ENCODE results near the gene TBX2.

TBX2 gene

DNA sequence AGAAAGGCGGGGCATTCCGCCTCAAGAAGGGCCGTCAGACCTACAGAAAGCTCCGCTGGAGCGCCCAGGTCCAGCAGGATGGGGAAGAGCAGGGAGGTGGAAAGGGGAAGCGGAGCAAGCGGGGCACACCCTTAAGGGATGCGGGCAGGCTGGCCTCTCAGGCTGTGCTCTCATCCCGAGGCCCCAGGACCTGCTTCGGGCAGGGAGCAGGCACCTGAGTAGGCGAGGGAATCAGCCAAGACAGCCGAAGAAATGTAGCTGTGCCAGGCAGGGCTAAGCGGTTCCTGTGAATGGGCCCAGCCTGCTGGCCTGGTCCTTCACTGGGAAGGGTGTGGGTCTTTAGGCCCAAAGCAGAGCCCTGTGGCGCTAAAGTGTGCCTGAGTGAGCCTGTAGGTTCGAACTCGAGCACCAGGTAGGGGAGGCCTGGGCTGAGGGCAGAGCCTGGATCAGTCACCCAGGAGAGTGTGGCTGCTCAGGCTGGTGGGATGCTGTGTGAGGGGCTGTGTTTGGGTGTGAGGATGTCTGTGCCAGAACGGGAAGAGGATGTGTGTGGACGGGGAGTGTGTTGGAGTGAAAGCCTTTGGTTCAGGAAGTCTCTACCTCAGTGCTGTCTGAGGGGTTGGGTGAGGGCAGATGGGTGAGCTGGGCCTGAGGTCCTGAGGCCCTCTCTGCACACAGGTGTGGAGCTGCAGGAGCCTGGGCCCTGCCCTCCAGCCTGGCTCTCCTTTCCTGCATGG, 55.8 kb downstream of the TBX2 start:
- no peak for DNase-seq

DNA sequence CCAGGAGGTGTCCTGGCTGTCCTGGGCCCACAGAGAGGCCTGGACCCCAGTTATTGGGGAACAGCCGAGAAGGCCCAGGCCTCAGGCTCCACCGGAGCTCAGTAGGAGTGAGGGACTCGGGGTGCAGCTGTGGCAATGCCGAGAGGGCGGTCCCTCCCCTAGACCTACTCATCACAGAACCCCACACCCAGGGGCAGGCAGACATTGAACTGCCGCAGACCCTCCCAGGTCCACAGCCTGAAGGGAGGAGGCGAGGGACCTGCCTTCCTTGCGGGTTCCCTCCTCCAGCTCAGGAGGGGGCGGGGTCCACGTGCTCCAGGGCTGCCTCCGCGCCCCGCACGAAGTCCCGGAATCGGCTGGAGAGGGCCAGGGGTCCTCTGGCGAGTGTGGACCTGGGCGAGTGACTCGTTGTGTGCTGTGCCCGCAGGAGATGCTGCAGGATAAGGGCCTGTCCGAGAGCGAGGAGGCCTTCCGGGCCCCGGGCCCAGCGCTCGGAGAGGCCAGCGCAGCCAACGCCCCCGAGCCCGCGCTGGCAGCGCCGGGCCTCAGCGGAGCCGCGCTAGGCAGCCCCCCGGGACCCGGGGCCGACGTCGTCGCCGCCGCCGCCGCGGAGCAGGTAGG, 56.5 kb downstream of the TBX2 start:
- peak; percentile 38 for DNase-seq

DNA sequence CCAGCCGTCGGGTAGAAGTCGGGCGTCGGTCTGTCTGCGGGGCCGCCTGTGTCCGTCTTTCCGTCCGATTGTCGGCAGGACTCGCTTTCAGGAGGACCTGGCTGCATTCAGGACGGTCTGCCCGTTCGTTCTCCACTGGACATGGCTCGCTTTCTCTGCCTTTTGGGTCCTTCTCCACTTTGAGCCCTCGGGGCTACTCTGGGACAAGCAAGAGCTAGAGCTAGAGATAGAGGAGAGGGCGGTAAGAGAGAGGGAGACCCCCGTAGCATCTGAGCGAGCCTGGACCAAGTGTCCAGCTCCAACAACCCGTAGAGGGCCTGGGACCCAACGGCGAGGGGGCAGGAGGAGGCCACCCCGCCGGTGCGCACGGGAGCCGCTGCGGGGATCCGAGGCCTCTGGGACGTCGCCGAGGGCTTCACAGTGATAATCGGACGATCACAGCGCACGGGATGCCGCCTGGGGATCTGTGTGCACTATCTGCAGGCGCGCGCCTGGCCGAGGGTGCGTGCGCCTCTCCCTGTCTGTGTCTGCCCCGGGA, 57.1 kb downstream of the TBX2 start:
- no peak for DNase-seq

DNA sequence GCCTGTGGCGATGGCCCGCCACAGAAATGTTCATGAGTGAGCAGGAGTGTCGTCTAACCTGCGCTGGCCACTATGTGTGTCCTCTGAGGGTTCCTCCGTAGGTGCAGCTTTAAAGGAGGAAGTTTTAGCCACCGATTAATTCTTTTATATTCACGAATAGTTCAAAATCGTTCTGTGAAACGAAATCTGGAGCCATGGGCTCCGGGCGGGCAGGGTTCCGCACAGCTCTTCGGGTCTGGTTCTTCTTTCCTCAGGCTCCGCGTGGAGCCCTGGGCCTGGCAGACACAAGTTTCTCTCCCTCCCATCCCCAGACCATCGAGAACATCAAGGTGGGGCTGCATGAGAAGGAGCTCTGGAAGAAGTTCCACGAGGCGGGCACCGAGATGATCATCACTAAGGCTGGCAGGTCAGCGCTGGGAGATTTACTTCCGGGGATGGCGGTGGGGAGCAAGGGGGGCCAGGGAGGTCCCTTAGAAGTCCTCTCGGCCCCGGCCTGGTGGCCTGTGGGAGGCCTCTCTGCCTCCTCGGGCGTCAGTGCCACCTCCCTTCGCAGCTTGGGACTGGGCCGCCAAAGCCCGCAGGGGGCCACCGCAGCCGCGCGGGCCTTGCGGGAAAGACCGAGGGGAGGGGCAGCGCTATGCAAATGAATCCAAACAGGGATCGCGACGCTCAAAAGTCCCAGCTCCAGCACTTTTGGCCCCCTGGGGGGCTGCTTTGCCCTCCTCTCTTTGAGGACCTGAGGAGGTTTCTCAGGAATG, 57.8 kb downstream of the TBX2 start:
- peak; percentile 75 for DNase-seq

DNA sequence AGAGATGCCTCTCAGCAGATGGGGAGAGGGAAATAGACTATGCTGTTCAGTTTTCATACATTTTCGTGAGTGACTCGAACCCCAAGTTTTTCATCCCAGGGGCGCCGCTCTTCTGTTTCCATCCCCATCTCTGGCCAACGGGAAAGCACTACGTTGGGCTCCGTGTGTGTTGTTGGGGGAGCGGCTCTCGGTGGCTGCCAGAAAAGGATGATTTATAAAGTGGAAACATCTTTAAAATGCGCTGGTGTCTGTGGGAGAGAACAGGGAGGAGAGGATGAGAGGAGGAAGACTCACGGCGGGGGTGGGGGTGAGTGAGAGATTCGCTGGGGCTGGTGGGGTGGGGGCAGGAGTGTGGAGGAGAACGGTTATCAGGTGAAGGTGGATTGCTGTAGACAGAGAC, 58.4 kb downstream of the TBX2 start:
- DNase-seq: no peak

- peak; percentile 7 for DNase-seq
These were observed 58.9 kb downstream of the TBX2 start for GRCh38 chr17:61458421-61459141.

Measured in retina (tissue), 1 donor.